HepG2 (cell line): ENCODE data around the gene SH2D3C. TPM values are rescaled to one million over a fixed set of nuclear protein-coding genes. Genes with fewer than 3 reads are reported as not detected.

Source experiments
- ATAD3A ChIP-seq: sonication (generic); formaldehyde crosslinking; IDR thresholded peaks from 2 replicates; pipeline ENCODE4 v1.4.0; 2020; ENCODE audit warnings: missing genetic modification reagents
- BHLHE40 ChIP-seq: IDR thresholded peaks from 2 replicates; pipeline ENCODE4 v1.6.1; 2011; ENCODE audit warnings: low read length, improper control_type of control experiment
- CC2D1A ChIP-seq: sonication (generic); formaldehyde crosslinking; IDR thresholded peaks from 2 replicates; pipeline ENCODE4 v1.8.1; 2023; ENCODE audit warnings: mild to moderate bottlenecking, missing genetic modification reagents
- CREB1 ChIP-seq, 2 experiments: fragments of 450-650 bp in 1 of 2; IDR thresholded peaks; 2 replicates each; pipeline ENCODE4 v1.6.1; 2016 to 2017; ENCODE audit warnings: control low read depth in 1 of 2, mild to moderate bottlenecking in 1 of 2, missing compliant biosample characterization in 1 of 2, missing genetic modification characterization in 1 of 2
- HES4 ChIP-seq: sonication (generic); formaldehyde crosslinking; IDR thresholded peaks from 2 replicates; pipeline ENCODE4 v1.9.0; 2021; ENCODE audit warnings: mild to moderate bottlenecking, missing genetic modification reagents, borderline replicate concordance
- MAFG ChIP-seq: sonication (generic); formaldehyde crosslinking; IDR thresholded peaks from 2 replicates; pipeline ENCODE4 v1.5.1; 2020; ENCODE audit warnings: mild to moderate bottlenecking, missing genetic modification reagents
- MAFK ChIP-seq, 2 experiments: IDR thresholded peaks in 1 of 2; conservative IDR thresholded peaks in 1 of 2; 2 replicates each; pipeline ENCODE4 v1.6.1; 2011; ENCODE audit warnings: improper control_type of control experiment in 2 of 2, low read length in 2 of 2
- MIER2 ChIP-seq: IDR thresholded peaks from 2 replicates; pipeline ENCODE4 v1.6.1; 2016; ENCODE audit warnings: missing biosample characterization, missing genetic modification reagents
- MTF2 ChIP-seq: sonication (generic); formaldehyde crosslinking; IDR thresholded peaks from 2 replicates; pipeline ENCODE4 v1.5.0; 2020; ENCODE audit warnings: missing genetic modification reagents, borderline replicate concordance
- NFRKB ChIP-seq: fragments of 450-650 bp; IDR thresholded peaks from 2 replicates; pipeline ENCODE4 v1.6.1; 2017
- PAF1 ChIP-seq: IDR thresholded peaks from 2 replicates; pipeline ENCODE4 v1.6.1; 2016; ENCODE audit warnings: missing genetic modification reagents, missing compliant biosample characterization
- PHB2 ChIP-seq: fragments of 450-650 bp; IDR thresholded peaks from 2 replicates; pipeline ENCODE4 v1.6.1; 2018; ENCODE audit not compliant: partially characterized antibody
- ZFYVE20 ChIP-seq: sonication (generic); formaldehyde crosslinking; IDR thresholded peaks from 2 replicates; pipeline ENCODE4 v1.8.0; 2023; ENCODE audit warnings: low read depth, mild to moderate bottlenecking, moderate library complexity, missing genetic modification reagents, borderline replicate concordance
- ZNF296 ChIP-seq: sonication (generic); formaldehyde crosslinking; conservative IDR thresholded peaks from 2 replicates; pipeline ENCODE4 v1.5.0; 2020; ENCODE audit warnings: mild to moderate bottlenecking, missing genetic modification reagents
- ZNF33A ChIP-seq: sonication (generic); formaldehyde crosslinking; IDR thresholded peaks from 2 replicates; pipeline ENCODE4 v1.5.1; 2020; ENCODE audit warnings: missing genetic modification reagents, mild to moderate bottlenecking, moderate library complexity, borderline replicate concordance
- ZNF547 ChIP-seq: sonication (generic); formaldehyde crosslinking; IDR thresholded peaks from 2 replicates; pipeline ENCODE4 v1.5.1; 2020; ENCODE audit warnings: mild to moderate bottlenecking, missing genetic modification reagents
- ZSCAN25 ChIP-seq: sonication (generic); formaldehyde crosslinking; IDR thresholded peaks from 2 replicates; pipeline ENCODE4 v1.8.0; 2022; ENCODE audit warnings: mild to moderate bottlenecking, missing genetic modification reagents
- polyA plus RNA-seq, 8 experiments: library from polyadenylated mRNA; depleted of rRNA in 3 of 8; stranded (reverse) in 7 of 8; unstranded in 1 of 8; fragments of >200 nt; fragmentation: Illumina TruSeq in 4 of 8; extraction: Trizol in 4 of 8; gene quantifications; 2 replicates each; pipeline versions ENCODE4 v1.2.1 to v1.2.3, GENCODE V29; 2011 to 2016; ENCODE audit warnings: low read depth in 4 of 8, missing spikeins in 1 of 8, mixed read lengths in 1 of 8; ENCODE audit not compliant: insufficient read depth in 1 of 8
- total RNA-seq, 5 experiments: library from RNA; depleted of rRNA; stranded (reverse); fragments of >200 nt; fragmentation: Illumina TruSeq; extraction: Trizol; gene quantifications; 2 replicates each; pipeline ENCODE4 v1.2.3, GENCODE V29; 2016; ENCODE audit warnings: low read depth in 1 of 5
- TF ChIP-seq, protein P1 (sequence below): sonication (generic); formaldehyde crosslinking; IDR thresholded peaks from 2 replicates; pipeline ENCODE4 v1.4.0; 2020; ENCODE audit warnings: missing genetic modification reagents, mild to moderate bottlenecking, borderline replicate concordance
- TF ChIP-seq, protein P2 (sequence below): sonication (generic); formaldehyde crosslinking; conservative IDR thresholded peaks from 2 replicates; pipeline ENCODE4 v1.4.0; 2020; ENCODE audit warnings: missing genetic modification reagents
- TF ChIP-seq, protein P3 (sequence below): sonication (generic); formaldehyde crosslinking; IDR thresholded peaks from 2 replicates; pipeline ENCODE4 v1.4.0; 2020; ENCODE audit warnings: mild to moderate bottlenecking, missing genetic modification reagents
- TF ChIP-seq, protein P4 (sequence below): sonication (generic); formaldehyde crosslinking; conservative IDR thresholded peaks from 2 replicates; pipeline ENCODE4 v1.8.0; 2022; ENCODE audit warnings: low read depth, missing genetic modification reagents

The SH2D3C gene
- total and polyA plus RNA-seq, 2 of the 13 experiments (the other 11 are each of a cell fraction or from before 2014, with no cell fraction given) = not detected

DNA sequence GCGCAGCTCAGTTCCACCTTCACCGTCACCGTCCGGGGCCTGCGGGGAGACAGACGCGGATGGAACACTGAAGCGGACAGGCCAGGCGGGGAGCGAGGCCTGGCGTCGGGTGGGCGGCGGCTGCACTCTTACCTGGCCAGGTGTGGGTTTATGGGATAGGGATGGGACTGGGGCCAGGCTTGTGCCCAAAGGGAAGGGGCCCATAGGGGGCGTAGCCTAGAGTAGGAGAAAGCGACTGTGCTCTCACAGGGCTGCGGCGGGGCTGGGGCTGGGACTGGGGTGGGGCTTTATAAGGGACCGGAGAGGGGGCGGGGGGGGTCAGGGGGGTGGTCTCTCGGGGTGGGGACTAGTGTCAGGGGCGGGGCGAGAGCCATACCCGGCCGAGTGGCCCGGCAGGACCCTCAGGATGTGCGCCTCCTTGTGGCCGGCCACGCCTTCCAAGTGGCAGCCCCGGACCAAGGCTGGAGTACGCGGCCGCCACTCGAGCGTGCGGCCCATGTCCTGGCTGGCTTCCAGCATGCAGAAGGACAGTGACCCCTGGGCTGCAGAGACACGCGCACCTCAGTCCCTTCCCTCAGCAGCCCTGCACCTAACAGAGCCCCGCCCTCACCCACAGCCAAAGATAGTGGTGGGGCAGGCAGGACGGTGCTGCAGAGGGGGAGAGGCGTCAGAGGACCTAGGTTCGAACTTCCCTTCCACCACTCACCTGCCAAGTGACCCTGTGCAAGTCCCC lies 47.0 kb upstream of the SH2D3C start (continued):
- TF ChIP-seq ZNF33A (no peak), NFRKB (no peak), PHB2 (no peak), MAFK (conservative IDR thresholded peaks at IDR 0.05 in 1 of 2, IDR thresholded peaks at IDR 0.05 in 1 of 2; ENCODE audit: low read length in 2 of 2) (no peak), MTF2 (CRISPR knock-in tag) (peak; percentile 53; the same call in 1 of the 2 replicates), PAF1 (CRISPR knock-in tag) (no peak), MIER2 (CRISPR knock-in tag) (no peak), CREB1 (IDR thresholded peaks at IDR 0.05) (no peak), CREB1 (CRISPR knock-in tag; IDR thresholded peaks at IDR 0.05) (no peak), CC2D1A (CRISPR knock-in tag) (0 out of 2 replicates have a peak, but pooled peaks have one; percentile 63), BHLHE40 (peak; percentile 42; the same call in 1 of the 2 replicates), ZNF547 (CRISPR knock-in tag) (no peak), ZNF296 (CRISPR knock-in tag) (no peak), ATAD3A (CRISPR knock-in tag) (no peak), ZSCAN25 (CRISPR knock-in tag) (peak; percentile 99), ZFYVE20 (CRISPR knock-in tag) (no peak), MAFG (CRISPR knock-in tag) (no peak), HES4 (CRISPR knock-in tag) (no peak)
- TF ChIP-seq, protein P1, sequence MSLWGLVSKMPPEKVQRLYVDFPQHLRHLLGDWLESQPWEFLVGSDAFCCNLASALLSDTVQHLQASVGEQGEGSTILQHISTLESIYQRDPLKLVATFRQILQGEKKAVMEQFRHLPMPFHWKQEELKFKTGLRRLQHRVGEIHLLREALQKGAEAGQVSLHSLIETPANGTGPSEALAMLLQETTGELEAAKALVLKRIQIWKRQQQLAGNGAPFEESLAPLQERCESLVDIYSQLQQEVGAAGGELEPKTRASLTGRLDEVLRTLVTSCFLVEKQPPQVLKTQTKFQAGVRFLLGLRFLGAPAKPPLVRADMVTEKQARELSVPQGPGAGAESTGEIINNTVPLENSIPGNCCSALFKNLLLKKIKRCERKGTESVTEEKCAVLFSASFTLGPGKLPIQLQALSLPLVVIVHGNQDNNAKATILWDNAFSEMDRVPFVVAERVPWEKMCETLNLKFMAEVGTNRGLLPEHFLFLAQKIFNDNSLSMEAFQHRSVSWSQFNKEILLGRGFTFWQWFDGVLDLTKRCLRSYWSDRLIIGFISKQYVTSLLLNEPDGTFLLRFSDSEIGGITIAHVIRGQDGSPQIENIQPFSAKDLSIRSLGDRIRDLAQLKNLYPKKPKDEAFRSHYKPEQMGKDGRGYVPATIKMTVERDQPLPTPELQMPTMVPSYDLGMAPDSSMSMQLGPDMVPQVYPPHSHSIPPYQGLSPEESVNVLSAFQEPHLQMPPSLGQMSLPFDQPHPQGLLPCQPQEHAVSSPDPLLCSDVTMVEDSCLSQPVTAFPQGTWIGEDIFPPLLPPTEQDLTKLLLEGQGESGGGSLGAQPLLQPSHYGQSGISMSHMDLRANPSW (CRISPR knock-in tag) = no peak
- TF ChIP-seq, protein P2, sequence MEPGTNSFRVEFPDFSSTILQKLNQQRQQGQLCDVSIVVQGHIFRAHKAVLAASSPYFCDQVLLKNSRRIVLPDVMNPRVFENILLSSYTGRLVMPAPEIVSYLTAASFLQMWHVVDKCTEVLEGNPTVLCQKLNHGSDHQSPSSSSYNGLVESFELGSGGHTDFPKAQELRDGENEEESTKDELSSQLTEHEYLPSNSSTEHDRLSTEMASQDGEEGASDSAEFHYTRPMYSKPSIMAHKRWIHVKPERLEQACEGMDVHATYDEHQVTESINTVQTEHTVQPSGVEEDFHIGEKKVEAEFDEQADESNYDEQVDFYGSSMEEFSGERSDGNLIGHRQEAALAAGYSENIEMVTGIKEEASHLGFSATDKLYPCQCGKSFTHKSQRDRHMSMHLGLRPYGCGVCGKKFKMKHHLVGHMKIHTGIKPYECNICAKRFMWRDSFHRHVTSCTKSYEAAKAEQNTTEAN = no peak
- TF ChIP-seq, protein P3, sequence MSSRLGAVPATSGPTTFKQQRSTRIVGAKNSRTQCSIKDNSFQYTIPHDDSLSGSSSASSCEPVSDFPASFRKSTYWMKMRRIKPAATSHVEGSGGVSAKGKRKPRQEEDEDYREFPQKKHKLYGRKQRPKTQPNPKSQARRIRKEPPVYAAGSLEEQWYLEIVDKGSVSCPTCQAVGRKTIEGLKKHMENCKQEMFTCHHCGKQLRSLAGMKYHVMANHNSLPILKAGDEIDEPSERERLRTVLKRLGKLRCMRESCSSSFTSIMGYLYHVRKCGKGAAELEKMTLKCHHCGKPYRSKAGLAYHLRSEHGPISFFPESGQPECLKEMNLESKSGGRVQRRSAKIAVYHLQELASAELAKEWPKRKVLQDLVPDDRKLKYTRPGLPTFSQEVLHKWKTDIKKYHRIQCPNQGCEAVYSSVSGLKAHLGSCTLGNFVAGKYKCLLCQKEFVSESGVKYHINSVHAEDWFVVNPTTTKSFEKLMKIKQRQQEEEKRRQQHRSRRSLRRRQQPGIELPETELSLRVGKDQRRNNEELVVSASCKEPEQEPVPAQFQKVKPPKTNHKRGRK (CRISPR knock-in tag) = no peak
- TF ChIP-seq, protein P4, sequence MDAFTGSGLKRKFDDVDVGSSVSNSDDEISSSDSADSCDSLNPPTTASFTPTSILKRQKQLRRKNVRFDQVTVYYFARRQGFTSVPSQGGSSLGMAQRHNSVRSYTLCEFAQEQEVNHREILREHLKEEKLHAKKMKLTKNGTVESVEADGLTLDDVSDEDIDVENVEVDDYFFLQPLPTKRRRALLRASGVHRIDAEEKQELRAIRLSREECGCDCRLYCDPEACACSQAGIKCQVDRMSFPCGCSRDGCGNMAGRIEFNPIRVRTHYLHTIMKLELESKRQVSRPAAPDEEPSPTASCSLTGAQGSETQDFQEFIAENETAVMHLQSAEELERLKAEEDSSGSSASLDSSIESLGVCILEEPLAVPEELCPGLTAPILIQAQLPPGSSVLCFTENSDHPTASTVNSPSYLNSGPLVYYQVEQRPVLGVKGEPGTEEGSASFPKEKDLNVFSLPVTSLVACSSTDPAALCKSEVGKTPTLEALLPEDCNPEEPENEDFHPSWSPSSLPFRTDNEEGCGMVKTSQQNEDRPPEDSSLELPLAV (CRISPR knock-in tag) = no peak
